Nucleus accumbens (tissue), 56 donors: ENCODE measurements around the gene RDX.

Experiments
- DNase-seq, 56 donors: peaks; one replicate each; lab custom pipeline; 2025; lab: John Stamatoyannopoulos, UW

RDX gene

GRCh38 chr11:110147962-110148709, 148.3 kb downstream of the RDX start:
- no peak for DNase-seq

- DNase-seq = no peak
Observed at GRCh38 chr11:110141812-110142211, 154.6 kb downstream of the RDX start.

- peak in 23 of 56 donors; percentile 12 to 59 (median 33) for DNase-seq
Observed at GRCh38 chr11:110134110-110134509, 162.3 kb downstream of the RDX start.

GRCh38 chr11:110133160-110133559, 163.3 kb downstream of the RDX start:
- DNase-seq = no peak

- DNase-seq = no peak
Observed at GRCh38 chr11:110131386-110132123, 164.9 kb downstream of the RDX start.

- peak in 28 of 56 donors; percentile 9 to 66 (median 32) for DNase-seq
Observed at GRCh38 chr11:110130642-110131238, 165.7 kb downstream of the RDX start.

- peak in 1 of 56 donors; percentile 50 for DNase-seq
Observed at GRCh38 chr11:110128161-110128560, 168.3 kb downstream of the RDX start.

GRCh38 chr11:110126936-110127335, 169.5 kb downstream of the RDX start:
- no peak for DNase-seq

- DNase-seq = no peak
Observed at GRCh38 chr11:110125632-110126031, 170.8 kb downstream of the RDX start.
